ENCODE measurements around the gene PMPCB.

Gene PMPCB

GRCh38 chr7:103349805-103350204 lies 52.6 kb downstream of the PMPCB start:
- Histone ChIP-seq H3K27ac (ENCODE audit: low read length) (no peak overlapping the region), H3K27me3 (ENCODE audit: control insufficient read depth in 1 of 2, insufficient read depth in 2 of 2, low read length in 2 of 2) (no peaks in the 10 kb centered on the region), H3K4me1 (ENCODE audit: control insufficient read depth, insufficient read depth, low read length) (peaks cover 5% of the 10 kb centered on the region), H3K4me3 (ENCODE audit: low read length in 2 of 2) (no peak overlapping the region), H3K9me3 (ENCODE audit: control insufficient read depth in 2 of 2, low read length in 2 of 2) (no peaks in the 10 kb centered on the region), H3K9ac (ENCODE audit: low read length in 2 of 2) (no peak overlapping the region), H3K36me3 (ENCODE audit: control insufficient read depth in 2 of 2, insufficient read depth in 2 of 2, low read length in 2 of 2) (peaks cover 4 to 5% of the 10 kb centered on the region in 2 donors)

Data from stomach smooth muscle (tissue), 2 donors.